Psoas muscle (tissue), 8 donors: ENCODE measurements around the gene URB2. TPM values are rescaled to one million over a fixed set of nuclear protein-coding genes. Genes with fewer than 3 reads are reported as not detected.

Experiments
- ATAC-seq, 4 donors: fragments of 200-7000 bp; cut with Tn5 transposase; one replicate each; pipeline ENCODE4 v1.9.1; 2020; ENCODE audit warnings: moderate library complexity in 3 of 4, mild to moderate bottlenecking in 2 of 4
- DNase-seq, 2 donors: peaks; one replicate each; pipeline ENCODE4 v3.0.0-alpha.2; 2020
- H3K27ac ChIP-seq: fragments of 200-600 bp; one replicate; pipeline ENCODE4 v1.8.0; 2022
- H3K27me3 ChIP-seq, 3 donors: fragments of 200-600 bp in 1 of 3; one replicate each; pipeline versions ENCODE4 v1.6.1 to v1.8.0; 2013 to 2022; ENCODE audit warnings: low read length in 2 of 3, mild to moderate bottlenecking in 2 of 3, moderate library complexity in 1 of 3; ENCODE audit not compliant: insufficient read depth in 3 of 3
- H3K36me3 ChIP-seq, 2 donors: fragments of 200-600 bp in 1 of 2; one replicate each; pipeline versions ENCODE4 v1.6.1 to v1.8.0; 2013 to 2022; ENCODE audit warnings: low read depth in 1 of 2, mild to moderate bottlenecking in 1 of 2, moderate library complexity in 1 of 2; ENCODE audit not compliant: insufficient read depth in 1 of 2
- H3K4me1 ChIP-seq: fragments of 200-600 bp; one replicate; pipeline ENCODE4 v1.8.0; 2022
- H3K4me3 ChIP-seq: fragments of 200-600 bp; one replicate; pipeline ENCODE4 v1.8.0; 2022; ENCODE audit warnings: mild to moderate bottlenecking
- H3K9me3 ChIP-seq: fragments of 200-600 bp; one replicate; pipeline ENCODE4 v1.8.0; 2022
- CTCF ChIP-seq: fragments of 200-600 bp; IDR thresholded peaks from one replicate; pipeline ENCODE4 v1.8.0; 2022; ENCODE audit warnings: antibody characterized with exemption
- WGBS, 3 donors: extraction: QIAGEN DNeasy Blood & Tissue Kit; methylation state at CpG; one replicate each; pipeline versions ENCODE4 v1.1.6 to v1.1.7; 2013; 5-methylcytosine and 5-hydroxymethylcytosine counted together
- intact Hi-C, 2 donors: fragments of 100-400 bp; cut with DNase I; formaldehyde crosslinking; loops; one replicate each; pipeline versions ENCODE4 v1.11.0 to v1.14.2; 2022
- polyA plus RNA-seq, 3 donors: library from polyadenylated mRNA; stranded (reverse); fragments of 200-250 nt; gene quantifications; one replicate each; pipeline ENCODE4 v1.2.3, GENCODE V29; 2013
- total RNA-seq, 4 donors: library from RNA; stranded (reverse); fragmentation: NEBNext Ultra II Directional in 2 of 4; extraction: Animal tissue kit (Norgen Biotek cat#: 25700) in 2 of 4; gene quantifications; one replicate each; pipeline versions ENCODE4 v1.2.1 to v1.2.4, GENCODE V29; 2021 to 2023
- donor health status: healthy with polysubstance abuse.
- donor health status: DM: no; HTN: no; CAD: no; lungs with moderate emphysema.
- donor health status: Bipolar disorder and iron deficiency.
- donor health status: healthy.
- donor health status: DM: yes; HTN: yes; CAD: no.
- donor health status: DM: no; HTN: no; CAD: no.
- donor health status: DM: no; HTN: no; CAD: no.
- donor health status: DM: yes; HTN: yes; CAD: no.

Gene URB2
- total and polyA plus RNA-seq, 7 donors = 4.7 to 18.2 (median 10.2) TPM

GRCh38 chr1:229582011-229582694 is 43.9 kb upstream of the URB2 start:
- WGBS, 3 donors = 19 to 28% (median 23%) methylated on average over 11 of the region's 11 CpGs
- TF ChIP-seq CTCF = no peak
- H3K27ac ChIP-seq = peak overlapping the region; percentile 2
- H3K27me3 ChIP-seq = no peaks in the 10 kb centered on the region
- H3K36me3 ChIP-seq = no peaks in the 10 kb centered on the region
- no peaks in the 10 kb centered on the region for H3K9me3 ChIP-seq
- peak; percentile 43 to 66 for DNase-seq
- H3K4me3 ChIP-seq = peak overlapping the region; percentile 9
- ATAC-seq = peak; percentile 42 to 87 (median 79)
- peaks cover 7% of the 10 kb centered on the region for H3K4me1 ChIP-seq
- intact Hi-C loops = no loop called here

- H3K27me3 ChIP-seq = no peaks in the 10 kb centered on the region
Observed at GRCh38 chr1:229582715-229583114, 43.3 kb upstream of the URB2 start.

GRCh38 chr1:229585338-229585737 is 40.7 kb upstream of the URB2 start:
- DNase-seq (no peak), ATAC-seq (no peak)
- Histone ChIP-seq H3K4me1 (peaks cover 7% of the 10 kb centered on the region), H3K4me3 (no peak overlapping the region), H3K27me3 (no peaks in the 10 kb centered on the region), H3K36me3 (no peaks in the 10 kb centered on the region), H3K9me3 (no peaks in the 10 kb centered on the region), H3K27ac (no peak overlapping the region)
- TF ChIP-seq CTCF = no peak
- intact Hi-C loops = no loop called here
- WGBS, 3 donors = 77 to 81% (median 78%) methylated on average over 2 of the region's 2 CpGs

More at GRCh38 chr1:229582715-229583114, 43.3 kb upstream of the URB2 start:
- no peak for DNase-seq
- H3K36me3 ChIP-seq = no peaks in the 10 kb centered on the region
- peaks cover 7% of the 10 kb centered on the region for H3K4me1 ChIP-seq
- no peak overlapping the region for H3K27ac ChIP-seq
- intact Hi-C loops = no loop called here
- 92 to 98% (median 95%) methylated on average over 4 of the region's 4 CpGs for WGBS, 3 donors
- ATAC-seq = no peak
- no peak for TF ChIP-seq CTCF
- no peaks in the 10 kb centered on the region for H3K9me3 ChIP-seq
- H3K4me3 ChIP-seq = no peak overlapping the region

GRCh38 chr1:229590119-229590518 is 35.9 kb upstream of the URB2 start:
- Histone ChIP-seq H3K27ac (no peak overlapping the region), H3K36me3 (peaks cover 0 to 37% of the 10 kb centered on the region in 2 donors), H3K27me3 (no peaks in the 10 kb centered on the region), H3K4me1 (no peaks in the 10 kb centered on the region), H3K4me3 (no peak overlapping the region), H3K9me3 (no peaks in the 10 kb centered on the region)
- ATAC-seq = peak in 1 of 4 donors; percentile 19
- intact Hi-C loops = no loop called here
- no peak for DNase-seq
- WGBS, 3 donors = 82 to 90% (median 85%) methylated on average over 5 of the region's 5 CpGs
- no peak for TF ChIP-seq CTCF

GRCh38 chr1:229593800-229594199 is 32.2 kb upstream of the URB2 start:
- intact Hi-C loops = no loop called here

More at GRCh38 chr1:229593800-229594199, 32.2 kb upstream of the URB2 start:
- Histone ChIP-seq H3K9me3 (no peaks in the 10 kb centered on the region), H3K27me3 (no peaks in the 10 kb centered on the region), H3K4me1 (peaks cover 22% of the 10 kb centered on the region), H3K36me3 (peaks cover 0 to 37% of the 10 kb centered on the region in 2 donors), H3K4me3 (no peak overlapping the region), H3K27ac (no peak overlapping the region)
- ATAC-seq = no peak
- no peak for DNase-seq
- 91 to 94% (median 93%) methylated on average over 12 of the region's 12 CpGs for whole genome bisulfite sequencing, 3 donors
- no peak for TF ChIP-seq CTCF
